GM19395 (cell line): ENCODE results near the gene DHRS1.
"Not testable (repeated sequence)": the region's sequence is repeated elsewhere in the genome, so short reads cannot be mapped to it uniquely, and the experiment has no call there.

Experiments
- ATAC-seq: cut with Tn5 transposase; IDR thresholded peaks from one replicate; pipeline ENCODE4 v1.9.1; 2021; ENCODE audit warnings: mild to moderate bottlenecking, moderate library complexity; ENCODE audit not compliant: unreplicated experiment

The DHRS1 gene

GRCh38 chr14:24252289-24253124 is 47.1 kb downstream of the DHRS1 start:
- ATAC-seq, result no peak

GRCh38 chr14:24251880-24252288 is 47.7 kb downstream of the DHRS1 start:
- ATAC-seq, result no peak

GRCh38 chr14:24250354-24250753 is 49.2 kb downstream of the DHRS1 start:
- ATAC-seq, result no peak

- ATAC-seq, result no peak
Measured at GRCh38 chr14:24249230-24250021, 50.2 kb downstream of the DHRS1 start.

GRCh38 chr14:24247422-24247821 is 52.2 kb downstream of the DHRS1 start:
- no peak for ATAC-seq

GRCh38 chr14:24246765-24247212 is 52.8 kb downstream of the DHRS1 start:
- no peak for ATAC-seq

- not testable (repeated sequence) for ATAC-seq
Measured at GRCh38 chr14:24245350-24245749, 54.2 kb downstream of the DHRS1 start.

- no peak for ATAC-seq
Measured at GRCh38 chr14:24243336-24243836, 56.2 kb downstream of the DHRS1 start.

GRCh38 chr14:24241829-24242443 is 57.6 kb downstream of the DHRS1 start:
- ATAC-seq, result peak; percentile 78
